HG02623 (cell line): Measurements from ENCODE around the gene CUX1.
"Not testable (repeated sequence)": the region's sequence is repeated elsewhere in the genome, so short reads cannot be mapped to it uniquely, and the experiment has no call there.

Experiments
- ATAC-seq: cut with Tn5 transposase; IDR thresholded peaks from one replicate; pipeline ENCODE4 v1.9.1; 2021; ENCODE audit warnings: moderate library complexity; ENCODE audit not compliant: unreplicated experiment

The CUX1 gene

GRCh38 chr7:101975046-101975445 lies 157.6 kb downstream of the CUX1 start:
- ATAC-seq = no peak

GRCh38 chr7:101976411-101976810 lies 159.0 kb downstream of the CUX1 start:
- no peak for ATAC-seq

GRCh38 chr7:101977249-101977648 lies 159.8 kb downstream of the CUX1 start:
- ATAC-seq = no peak

- no peak for ATAC-seq
Observed at GRCh38 chr7:101978683-101979082, 161.3 kb downstream of the CUX1 start.

DNA sequence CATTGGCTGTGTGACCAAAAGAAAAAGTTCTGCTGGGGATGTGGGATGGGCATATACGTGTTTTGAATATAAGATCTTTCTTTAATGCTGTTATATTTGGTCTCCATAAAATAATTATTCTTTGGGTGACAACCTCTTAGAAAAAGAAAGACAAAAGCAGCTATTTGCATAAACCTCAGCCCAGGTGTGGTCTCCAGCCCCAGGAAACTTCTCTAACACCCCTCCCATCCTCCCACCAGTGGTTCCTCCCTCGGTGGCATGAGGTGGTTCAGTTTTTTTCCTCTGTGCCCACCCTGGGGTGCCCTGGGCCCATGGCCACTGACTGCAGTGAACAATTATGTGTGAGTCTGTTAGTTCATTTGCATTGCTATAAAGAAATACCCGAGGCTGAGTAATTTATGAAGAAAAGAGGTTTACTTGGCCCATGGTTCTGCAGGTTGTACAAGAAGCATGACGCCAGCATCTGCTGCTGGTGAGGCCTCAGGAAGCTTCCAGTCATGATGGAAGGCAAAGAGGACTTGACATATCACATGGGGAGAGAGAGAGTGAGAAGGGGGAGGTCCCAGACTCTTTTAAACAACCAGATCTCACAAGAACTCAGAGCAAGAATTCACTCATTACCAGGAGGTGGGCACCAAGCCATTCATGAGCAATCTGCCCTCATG lies 165.9 kb downstream of the CUX1 start:
- no peak for ATAC-seq

DNA sequence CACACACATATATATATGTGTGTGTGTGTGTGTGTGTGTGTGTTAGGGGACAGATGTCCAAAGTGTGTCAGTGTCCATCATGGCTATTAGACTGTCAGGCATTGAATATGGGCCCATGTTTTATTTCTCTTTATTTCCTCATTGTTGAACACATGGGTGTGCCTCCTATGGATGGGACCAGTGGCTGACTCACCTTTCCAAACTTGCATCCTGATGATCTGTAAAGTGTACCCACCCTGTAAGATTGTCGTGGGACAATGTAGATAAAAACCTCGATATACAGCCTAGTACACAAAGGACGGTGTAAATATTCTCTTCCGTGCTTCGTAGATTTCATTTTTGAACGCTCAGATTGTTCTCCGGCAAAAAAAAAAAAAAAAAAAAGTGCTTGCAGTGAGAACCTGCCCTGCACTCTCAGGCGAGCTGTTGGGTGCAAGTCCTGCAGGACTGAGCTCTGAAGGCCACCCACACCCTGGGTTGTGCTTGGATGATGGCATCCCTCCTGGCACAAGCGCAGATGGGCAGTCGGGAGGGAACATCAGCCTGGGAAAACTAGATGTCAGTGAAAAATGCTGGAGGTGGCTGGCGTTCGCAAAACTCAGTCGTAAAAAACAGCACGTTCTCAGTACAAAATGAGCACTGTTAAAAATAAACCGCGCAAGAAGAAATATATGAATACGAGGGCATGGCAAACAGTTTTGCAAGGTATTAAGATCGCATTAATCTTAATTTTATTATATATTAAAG lies 166.9 kb downstream of the CUX1 start:
- no peak for ATAC-seq

DNA sequence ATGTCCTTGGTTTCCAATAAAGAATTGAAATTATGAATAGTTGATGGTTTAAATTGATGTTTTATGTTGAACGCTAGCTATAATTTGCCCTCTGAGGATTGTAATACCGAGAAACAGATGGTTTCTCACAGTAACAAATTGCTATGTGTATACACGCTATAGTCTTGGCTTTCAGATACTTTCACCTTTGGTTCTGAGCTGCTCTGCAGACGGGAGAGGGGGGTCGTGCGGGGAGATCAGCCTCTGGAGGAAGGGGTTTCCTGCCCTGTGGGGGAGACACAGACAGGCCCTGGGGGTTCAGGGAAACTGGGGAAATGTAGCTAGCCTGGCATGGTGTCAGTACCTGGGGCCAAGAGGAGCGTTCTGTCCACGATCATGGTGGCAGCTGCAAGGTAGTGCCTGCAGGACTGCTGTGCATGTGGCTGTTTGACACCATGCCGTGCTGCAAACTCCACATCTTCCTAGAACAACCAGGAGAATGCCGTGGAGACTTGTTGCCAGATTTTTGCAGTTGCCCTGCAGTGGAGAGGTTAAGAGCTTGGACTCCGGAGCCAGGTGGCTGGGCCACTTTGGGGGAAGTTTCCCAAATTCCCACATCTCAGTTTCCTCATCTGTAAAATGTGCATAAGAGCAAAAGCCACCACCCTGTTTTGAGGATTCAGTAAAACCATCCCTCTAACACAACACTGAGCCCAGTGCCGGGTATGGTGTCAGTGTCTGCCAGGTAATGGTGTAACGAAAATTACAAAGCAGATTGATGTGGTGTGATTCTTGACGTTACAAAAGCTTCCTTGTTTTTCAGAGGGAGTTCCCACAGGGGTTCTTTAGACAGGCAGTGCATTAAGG lies 167.9 kb downstream of the CUX1 start:
- no peak for ATAC-seq

DNA sequence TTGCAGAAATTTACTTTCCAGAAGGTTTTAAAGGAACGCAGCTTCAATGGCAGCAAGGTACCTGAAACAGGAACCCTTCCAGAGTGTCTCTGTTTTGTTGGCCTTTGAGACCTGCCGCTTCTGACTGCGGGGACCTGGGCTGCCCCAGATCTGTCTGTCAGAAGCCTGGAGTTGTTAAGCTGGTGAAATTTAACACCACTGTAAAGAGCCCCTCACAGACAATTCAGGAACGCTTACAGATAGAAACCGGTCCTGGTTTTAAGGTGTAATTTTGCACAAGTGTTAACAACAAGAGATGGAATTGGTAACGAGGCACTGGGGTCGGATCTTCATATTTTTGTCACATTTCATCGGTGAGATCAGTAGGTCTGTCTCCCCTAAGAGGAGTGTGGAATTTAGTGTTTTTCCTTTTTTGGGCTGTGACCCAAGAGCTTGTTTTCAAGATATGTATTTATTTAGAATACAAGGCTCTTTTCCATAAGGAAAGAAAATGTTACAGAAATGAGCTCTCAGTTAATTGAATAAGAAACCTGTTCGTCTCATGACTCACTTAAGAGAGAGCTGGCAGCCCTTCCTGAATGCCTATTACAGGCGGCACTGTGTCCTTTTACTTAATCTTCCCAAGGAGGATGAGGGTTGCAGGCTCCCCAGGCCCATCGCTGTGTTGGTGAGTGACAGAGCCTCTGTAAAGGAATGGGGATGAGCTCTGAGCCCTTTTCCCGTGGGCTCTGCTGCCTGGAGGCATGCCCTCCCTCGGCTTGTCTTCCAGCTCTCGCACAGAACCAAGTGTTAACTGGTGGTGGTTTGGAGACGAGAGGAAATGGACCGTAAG lies 168.7 kb downstream of the CUX1 start:
- ATAC-seq = no peak

GRCh38 chr7:101987494-101987893 lies 170.1 kb downstream of the CUX1 start:
- no peak for ATAC-seq

- not testable (repeated sequence) for ATAC-seq
Observed at GRCh38 chr7:101988060-101988459, 170.6 kb downstream of the CUX1 start.

- no peak for ATAC-seq
Observed at GRCh38 chr7:101988513-101988912, 171.1 kb downstream of the CUX1 start.

GRCh38 chr7:101989101-101989500 lies 171.7 kb downstream of the CUX1 start:
- no peak for ATAC-seq

DNA sequence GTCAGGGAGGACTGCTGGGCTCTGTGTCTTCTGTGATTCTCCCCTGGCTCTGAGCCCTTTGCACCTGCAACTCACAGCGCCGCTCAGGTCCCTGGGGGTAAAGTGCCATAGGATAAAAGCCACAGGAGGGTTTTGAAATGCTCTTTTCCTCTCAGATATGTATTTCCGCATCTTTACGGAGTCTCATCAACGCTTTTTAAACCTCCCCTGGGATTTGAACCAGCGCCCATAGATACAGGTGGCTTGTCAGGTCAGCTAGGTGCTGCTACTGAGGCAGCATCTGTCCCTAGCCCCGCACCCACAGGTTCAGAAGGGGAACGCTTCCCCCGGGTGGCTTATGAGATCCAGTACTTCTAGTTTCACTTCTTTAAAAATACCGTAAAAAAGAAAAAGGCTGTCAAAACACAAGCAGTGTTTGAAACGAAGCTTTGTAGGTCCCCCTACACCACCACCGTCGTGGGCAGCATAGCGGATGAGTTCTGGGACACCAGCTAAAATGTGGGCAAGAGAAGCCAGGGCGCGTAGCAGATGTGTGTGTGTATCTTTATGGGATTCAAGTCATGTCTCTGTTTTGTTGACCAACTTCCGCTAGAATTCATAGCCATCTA lies 173.5 kb downstream of the CUX1 start:
- ATAC-seq = peak; percentile 77

DNA sequence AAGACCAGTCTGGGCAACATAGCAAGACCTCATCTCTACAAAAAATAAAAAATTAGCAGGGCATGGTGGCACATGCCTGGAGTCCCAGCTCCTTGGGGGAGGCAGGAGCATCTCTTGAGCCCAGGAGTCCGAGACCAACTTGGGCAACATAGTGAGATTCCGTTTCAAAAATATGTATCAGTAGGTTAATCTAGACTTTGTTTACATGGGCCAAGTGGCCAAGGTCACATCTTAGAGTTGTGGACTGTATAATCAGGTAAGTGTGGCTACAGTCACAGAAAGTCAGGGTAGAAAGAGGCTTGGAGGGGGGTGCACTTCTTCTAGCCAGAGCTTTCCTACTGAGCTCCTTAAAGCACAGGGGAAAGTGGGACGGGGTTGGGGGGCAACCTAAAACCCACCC lies 174.4 kb downstream of the CUX1 start:
- ATAC-seq = no peak

GRCh38 chr7:101993311-101993710 lies 175.9 kb downstream of the CUX1 start:
- no peak for ATAC-seq

DNA sequence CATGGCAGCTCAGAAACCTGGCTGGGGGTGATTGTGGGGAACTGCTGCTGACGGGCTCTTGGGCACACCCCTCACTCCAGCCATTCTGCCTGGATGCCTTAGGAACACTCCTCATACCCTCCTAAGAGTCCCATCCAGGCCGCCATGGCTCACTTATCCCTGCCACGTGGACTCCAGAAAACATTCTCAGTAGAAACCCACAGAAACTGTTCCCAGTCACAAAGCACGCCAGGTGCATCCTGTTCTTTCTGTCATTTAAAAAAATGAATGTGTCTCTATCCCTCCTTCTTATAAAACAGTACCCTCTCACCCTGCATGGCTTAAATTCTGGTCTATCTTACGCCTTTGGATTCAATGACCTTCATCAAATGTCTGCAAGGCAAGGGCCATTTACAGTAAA lies 177.7 kb downstream of the CUX1 start:
- ATAC-seq = no peak

- ATAC-seq = no peak
Observed at GRCh38 chr7:101996131-101996691, 178.8 kb downstream of the CUX1 start.

- ATAC-seq = no peak
Observed at GRCh38 chr7:101996876-101997275, 179.4 kb downstream of the CUX1 start.

DNA sequence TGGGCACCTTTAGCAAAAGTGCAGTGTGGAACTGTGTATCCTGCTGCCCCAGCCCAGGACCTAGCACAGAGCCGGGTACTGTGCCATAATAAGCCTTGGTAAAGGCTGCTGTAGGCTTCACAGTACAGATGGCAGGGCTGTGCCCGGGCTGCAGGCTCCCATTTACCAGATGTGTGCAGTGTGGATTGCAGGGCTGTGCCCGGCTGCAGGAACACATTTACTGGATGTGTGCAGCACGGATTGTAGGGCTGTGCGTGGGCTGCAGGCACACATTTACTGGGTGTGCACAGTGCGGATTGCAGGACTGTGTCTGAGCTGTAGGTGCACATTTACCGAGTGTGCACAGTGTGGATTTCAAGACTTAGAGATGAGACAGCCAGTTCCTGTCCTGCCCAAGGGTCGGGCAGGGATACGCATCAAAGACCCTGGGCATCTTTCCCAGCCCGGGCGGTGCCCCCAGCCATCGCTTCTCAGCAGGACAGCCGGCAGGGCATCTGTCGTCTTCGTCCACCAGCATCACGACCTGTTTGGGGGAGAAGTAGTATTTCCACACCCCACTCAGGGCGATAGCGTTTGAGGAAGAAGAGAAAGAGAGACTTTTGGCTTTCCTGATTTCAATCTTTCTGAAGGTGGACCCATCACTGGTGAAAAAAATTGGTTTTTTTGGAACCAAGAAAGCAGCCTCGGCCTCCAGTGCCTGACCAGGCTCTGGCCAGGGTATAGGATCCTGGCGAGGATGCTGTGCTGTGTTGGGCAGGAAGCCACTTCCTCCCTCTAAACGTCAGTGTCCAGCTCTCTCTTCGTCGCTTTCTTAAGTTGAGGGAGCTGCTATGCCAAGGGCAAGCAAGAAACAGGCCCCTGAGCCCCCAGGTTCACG lies 180.8 kb downstream of the CUX1 start:
- ATAC-seq = no peak
